HG03342 (cell line): ENCODE measurements around the gene LLGL1.

Experiments used
- ATAC-seq: cut with Tn5 transposase; IDR thresholded peaks from one replicate; pipeline ENCODE4 v1.9.1; 2021; ENCODE audit warnings: mild to moderate bottlenecking, moderate library complexity; ENCODE audit not compliant: unreplicated experiment

Gene LLGL1

DNA sequence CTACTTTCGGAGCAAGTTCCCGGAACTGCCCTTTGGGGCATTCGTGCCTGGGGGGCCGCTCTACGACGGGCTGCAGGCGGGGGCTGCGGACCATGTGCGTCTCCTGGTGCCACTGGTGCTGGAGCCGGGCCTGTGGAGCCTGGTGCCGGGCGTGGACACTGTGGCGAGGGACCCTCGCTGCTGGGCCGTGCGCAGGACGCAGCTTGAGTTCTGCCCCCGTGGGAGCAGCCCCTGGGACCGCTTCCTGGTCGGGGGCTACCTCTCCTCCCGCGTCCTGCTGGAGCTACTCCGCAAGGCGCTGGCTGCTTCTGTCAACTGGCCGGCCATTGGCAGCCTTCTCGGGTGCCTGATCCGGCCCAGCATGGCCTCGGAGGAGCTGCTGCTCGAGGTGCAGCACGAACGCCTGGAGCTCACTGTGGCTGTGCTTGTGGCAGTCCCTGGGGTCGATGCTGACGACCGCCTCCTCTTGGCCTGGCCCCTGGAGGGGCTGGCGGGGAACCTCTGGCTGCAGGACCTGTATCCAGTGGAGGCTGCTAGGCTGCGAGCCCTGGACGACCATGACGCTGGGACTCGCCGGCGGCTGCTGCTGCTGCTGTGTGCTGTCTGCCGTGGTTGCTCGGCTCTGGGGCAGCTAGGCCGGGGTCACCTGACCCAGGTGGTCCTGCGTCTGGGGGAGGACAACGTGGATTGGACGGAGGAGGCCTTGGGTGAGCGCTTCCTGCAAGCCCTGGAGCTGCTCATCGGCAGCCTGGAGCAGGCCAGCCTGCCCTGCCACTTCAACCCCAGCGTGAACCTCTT is 38.6 kb downstream of the LLGL1 start:
- no peak for ATAC-seq

DNA sequence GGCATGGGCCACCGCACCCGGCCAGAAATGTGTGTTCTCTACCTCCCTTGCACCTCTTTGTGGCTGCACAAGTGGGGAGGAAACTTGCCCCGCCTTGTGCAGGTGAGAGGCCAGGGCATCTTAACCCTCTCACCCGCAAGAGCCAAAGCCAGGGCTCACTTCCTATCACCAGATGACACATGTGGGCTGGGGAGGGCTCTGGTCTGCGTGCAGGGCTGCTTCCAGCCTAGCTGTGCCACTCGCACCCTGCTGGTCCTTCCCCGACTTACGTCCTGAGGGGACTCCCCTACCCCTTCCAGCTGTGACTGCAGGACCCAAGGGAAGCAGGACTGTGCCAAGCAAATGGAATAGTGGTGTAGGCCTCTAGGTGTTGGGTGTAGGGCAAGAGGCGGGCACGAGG is 41.9 kb downstream of the LLGL1 start:
- ATAC-seq, result no peak

DNA sequence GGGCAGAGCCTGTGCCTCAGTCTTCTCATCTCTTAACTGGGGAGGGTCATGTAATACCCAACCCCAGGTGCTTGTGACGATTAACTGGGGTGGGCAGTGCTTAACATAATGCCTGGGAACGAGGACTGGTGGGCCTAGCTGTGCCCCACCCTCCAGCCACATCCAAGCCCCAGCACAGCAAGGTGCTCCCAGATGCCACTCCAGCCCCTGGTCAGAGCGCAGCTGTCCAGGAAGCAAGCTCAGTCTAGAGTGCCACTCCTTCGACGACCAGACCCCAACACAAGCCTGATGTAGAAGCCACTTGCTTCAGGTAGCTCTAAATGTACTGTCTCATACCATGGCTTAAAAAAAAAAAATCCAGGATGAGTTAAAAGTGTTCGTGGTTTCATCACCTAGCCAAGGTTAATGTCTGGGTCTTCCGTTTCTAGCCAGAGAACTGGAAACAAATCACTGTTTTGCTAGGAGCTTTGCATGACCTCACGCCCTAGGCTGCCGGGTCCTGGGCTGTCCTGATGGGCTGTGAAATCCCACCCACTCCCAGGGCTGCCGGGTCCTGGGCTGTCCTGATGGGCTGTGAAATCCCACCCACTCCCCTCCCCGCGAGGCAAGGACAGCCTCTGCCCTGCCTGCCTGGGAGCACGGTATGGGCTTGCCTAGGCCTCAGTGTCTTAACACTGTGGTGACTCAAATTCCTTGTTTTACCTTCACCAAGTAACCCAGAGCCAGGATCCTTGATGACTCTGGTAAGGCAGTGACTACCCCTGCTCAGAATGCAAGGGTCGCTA is 42.7 kb downstream of the LLGL1 start:
- ATAC-seq, result no peak

DNA sequence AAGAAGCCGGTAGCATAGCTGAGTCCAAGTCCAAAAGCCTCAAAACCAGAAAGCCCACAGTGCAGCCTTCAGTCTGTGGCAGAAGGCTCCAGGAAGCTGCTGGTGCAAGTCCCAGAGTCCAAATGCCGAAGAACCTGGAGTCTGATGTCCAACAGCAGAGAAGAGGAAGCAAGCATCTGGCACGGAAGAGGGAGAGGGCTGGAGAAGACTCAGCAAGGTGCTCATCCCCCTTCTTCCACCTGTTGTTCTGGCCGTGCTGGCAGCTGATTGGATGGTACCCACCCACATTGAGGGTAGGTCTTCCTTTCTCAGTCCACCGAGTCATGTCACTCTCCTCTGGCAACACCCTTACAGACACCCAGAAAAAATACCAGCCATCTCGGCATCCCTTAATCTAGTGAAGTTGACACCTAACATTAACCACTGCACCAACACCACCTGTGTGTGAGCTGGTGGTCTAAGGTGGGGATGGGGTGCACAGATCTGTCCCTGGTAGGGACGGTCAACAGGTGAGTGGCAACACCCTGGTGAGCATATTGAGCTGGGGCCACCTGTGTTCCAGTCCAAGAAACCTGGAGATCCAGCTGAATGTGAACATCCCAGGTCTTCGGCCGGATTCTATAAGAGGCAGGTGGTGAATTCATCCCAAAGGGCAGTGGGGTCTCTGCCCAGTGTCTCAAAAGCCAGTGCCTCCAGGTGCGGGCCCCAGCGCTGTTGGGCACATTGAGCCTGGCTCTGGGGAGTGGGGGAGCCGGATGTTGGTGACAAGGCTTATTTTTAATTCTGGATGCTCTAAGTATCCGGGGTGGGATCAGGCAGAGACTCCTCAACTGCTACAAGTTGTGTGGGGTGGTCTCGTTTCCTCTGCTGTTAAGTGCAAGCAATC is 44.9 kb downstream of the LLGL1 start:
- ATAC-seq, result no peak

DNA sequence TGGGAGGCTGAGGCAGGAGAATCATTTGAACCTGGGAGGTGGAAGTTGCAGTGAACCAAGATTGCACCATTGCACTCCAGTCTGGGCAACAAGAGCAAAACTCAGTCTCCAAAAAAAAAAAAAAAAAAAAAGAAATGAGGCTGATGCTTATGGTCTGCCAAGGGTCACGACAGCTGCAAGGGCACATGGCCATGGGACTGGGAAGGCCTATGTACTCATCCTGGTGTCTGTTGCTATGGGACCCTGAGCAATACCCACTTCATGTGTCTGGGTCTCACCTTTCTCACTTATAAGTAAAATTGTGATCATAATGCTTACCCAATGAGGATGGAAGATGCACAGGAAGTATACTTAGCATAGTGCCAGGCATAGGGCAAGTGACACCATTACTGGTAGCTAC is 51.6 kb downstream of the LLGL1 start:
- no peak for ATAC-seq

DNA sequence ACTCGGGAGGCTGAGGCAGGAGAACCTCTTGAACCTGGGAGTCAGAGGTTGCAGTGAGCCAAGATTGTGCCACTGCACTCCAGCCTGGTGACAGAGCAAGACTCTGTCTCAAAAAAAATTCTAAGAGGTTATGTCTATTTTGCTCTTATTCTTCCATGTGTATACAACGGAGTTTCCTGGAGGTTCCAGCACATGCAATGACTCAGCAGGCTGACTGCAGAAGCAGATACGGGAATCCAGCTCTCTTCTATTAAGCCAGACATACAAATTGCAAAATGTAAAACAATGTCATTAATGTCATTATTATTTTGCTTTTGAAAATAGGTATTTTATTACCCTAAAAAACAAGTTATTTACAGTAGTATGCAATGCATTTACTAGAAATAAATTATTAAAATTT is 53.4 kb downstream of the LLGL1 start:
- ATAC-seq, result no peak

DNA sequence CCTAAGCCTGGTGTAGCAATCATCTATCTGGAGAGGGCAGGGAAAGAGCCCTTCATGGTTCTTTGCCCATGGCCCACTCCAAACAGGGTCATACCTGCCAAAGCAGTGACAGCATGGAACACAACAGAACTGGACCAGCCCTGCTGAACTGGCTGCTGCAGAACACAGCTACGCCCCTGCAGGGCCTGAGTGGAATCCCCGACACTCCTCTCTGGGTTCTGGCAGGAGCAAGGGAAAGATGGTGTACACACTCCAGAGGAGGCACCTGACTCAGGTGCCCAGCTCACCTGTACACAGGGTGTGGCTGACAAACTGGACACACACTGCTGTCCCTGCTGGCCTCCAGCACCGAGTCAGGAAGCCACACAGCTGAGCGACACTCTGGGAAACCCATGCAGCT is 54.8 kb downstream of the LLGL1 start:
- ATAC-seq, result no peak

DNA sequence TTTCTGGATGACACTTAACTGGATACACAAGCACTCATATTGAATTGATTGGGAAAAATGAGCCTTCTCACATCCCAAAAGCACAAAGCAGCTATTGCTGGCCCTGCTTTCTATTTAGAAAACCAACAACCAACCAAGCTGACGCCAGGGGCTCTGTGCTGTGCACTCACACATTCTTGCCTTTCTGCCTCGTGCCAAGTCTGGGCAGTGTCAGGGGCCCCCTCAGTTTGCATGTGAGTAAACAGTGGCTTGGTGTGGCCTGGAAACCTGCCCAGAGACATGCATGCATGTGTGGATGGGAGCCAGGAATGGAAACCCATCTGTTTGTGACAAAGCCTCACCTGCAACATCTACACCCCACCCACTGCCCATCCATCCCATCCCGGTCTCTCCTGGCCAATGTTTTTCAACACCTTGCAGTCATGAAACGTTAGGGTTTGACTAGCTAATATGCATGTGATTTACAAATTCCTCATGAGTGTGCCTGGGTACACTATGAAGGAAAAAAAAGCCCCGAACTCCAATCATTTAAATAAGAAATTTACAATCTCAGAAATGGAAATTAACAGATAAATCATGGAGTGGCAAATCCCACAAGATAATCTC is 55.4 kb downstream of the LLGL1 start:
- ATAC-seq, result no peak

DNA sequence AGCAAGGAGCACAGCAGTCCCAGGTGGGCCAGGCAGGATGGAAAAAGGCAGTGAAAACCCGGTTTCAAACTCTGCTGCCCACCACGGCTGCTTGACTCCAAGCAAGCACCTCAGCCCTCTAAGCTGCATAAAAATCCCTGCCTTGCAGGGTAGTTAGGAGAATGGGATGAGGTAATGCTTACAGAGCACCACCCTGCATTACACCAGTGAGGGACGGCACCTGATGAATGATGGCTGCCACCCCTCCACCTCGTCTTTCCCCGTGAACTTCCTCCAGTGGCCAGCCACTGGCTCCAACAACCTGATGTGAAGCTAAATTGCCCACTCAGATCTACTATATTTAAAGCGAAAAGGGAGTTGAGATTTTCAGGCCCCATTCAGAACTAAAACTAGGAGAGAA is 56.4 kb downstream of the LLGL1 start:
- ATAC-seq, result no peak

DNA sequence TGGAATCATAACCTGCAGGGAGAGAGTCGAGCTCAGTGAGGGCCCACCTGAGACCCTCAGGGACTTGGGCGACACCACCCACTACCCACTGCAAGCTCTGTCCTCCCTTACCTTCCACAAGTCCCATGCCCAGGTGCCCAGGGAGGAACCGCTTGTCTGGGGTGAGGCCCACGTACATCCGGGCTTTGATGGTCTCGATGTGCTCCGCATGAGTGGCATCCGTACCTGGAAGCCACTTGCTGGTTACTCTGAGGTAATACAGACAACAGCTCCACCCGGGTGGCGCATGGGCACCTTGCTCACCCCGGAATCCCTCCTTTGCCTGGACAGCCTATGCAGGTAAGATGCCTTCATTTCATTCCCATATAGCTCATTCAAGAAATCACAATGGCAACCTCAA is 59.9 kb downstream of the LLGL1 start:
- ATAC-seq, result no peak

DNA sequence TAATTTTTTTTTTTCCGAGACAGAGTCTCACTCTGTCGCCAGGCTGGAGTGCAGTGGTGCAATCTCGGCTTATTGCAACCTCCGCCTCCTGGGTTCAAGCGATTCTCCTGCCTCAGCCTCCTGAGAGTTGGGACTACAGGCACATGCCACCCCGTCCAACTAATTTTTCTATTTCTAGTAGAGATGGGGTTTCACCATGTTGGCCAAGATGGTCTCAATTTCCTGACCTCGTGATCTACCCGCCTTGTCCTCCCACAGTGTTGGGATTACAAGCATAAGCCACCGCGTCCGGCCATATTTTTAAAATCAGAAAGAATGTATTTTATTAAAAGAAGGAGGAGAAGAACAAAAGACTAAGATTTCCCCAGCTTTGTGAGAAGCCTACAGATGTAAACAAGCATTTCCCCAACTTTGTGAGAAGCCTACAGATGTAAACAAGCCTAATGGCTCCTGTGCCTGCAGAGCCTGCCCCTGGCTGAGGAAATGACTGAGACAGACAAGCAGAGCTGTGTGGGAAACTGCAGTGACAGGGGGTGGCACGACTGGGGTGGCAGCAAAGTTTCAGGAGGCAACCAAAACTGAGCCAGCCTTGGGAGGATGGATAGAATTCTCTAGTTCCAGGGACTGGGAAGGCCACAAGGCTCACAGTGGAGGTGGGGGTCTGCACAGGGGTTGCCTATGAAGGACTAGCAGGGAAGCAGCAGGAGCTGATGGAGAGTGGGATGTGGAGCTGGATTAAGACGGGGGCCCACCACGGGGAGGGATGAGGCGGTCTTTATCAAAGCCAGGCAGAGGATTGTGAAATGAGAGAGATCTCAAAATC is 66.5 kb downstream of the LLGL1 start:
- ATAC-seq, result no peak
